ES-I3 (cell line): ENCODE results near the gene ELL.
"Not testable (repeated sequence)": the region's sequence is repeated elsewhere in the genome, so short reads cannot be mapped to it uniquely, and the experiment has no call there.

Source experiments
- H3K36me3 ChIP-seq: 2 replicates; pipeline ENCODE4 v1.6.1; 2013; ENCODE audit warnings: mild to moderate bottlenecking, low read length, control low read depth, moderate library complexity; ENCODE audit not compliant: insufficient read depth
- H3K4me1 ChIP-seq: 2 replicates; pipeline ENCODE4 v1.6.1; 2013; ENCODE audit warnings: mild to moderate bottlenecking, control low read depth, low read length; ENCODE audit not compliant: insufficient read depth
- H3K9ac ChIP-seq: 2 replicates; pipeline ENCODE4 v1.6.1; 2013; ENCODE audit warnings: low read depth, mild to moderate bottlenecking, low read length, moderate library complexity
- H3K9me3 ChIP-seq: 2 replicates; pipeline ENCODE4 v1.6.1; 2013; ENCODE audit warnings: mild to moderate bottlenecking, low read length, moderate library complexity; ENCODE audit not compliant: control insufficient read depth, insufficient read depth

ELL gene

DNA sequence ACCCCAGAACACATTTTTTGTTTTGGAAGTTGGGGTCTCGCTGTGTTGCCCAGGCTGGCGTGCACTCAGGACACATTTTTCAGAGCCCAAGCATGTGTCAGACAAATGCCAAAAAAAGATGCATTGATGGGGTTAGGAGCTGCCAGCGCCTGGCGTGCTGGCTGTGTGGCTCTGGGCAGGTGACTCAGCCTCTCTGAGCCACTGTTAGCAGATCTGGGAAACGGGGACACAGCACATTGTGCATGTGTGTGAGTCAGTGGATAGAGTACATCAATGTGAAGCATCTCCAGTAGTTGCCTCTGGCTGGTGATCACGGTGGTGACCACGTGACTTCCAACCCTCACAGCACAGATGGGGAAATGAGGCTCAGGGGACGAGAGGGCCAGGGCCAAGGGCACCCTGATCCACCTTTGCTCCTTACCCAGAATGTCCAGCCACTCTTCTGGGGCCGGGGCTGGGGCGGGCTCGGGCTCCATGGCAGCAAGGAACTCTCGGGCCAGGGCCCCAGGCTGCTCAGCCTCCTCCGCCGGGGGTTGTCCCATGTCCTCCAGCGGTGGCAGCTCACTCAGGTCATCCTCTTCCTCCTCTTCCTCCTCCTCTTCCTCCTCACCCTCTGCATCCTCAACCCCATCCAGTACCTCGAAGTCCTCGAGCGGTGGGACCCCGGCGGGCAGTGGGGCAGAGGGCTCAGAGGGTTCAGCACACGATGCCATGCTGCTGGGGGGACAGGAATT, 19.6 kb upstream of the ELL start:
- H3K9me3 ChIP-seq: no peaks in the 10 kb centered on the region
- H3K36me3 ChIP-seq: peaks cover 10% of the 10 kb centered on the region
- no peak overlapping the region for H3K9ac ChIP-seq
- 0 out of 2 replicates have a peak, but pooled peaks cover 5% of the 10 kb centered on the region for H3K4me1 ChIP-seq

DNA sequence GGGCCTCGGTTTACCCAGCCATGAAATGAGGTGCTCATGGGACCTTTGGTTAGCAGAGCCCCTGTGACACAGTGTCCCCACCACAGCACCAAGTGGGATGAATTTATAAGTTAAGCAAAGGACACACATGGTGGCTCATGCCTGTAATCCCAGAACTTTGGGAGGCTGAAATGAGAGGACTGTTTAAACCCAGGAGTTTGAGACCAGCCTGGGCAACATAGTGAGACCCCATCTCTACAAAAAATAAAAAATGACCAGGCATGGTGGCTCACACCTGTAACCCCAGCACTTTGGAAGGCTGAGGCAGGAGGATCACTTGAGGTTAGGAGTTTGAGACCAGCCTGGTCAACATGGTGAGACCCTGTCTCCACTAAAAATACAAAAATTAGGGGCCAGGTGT, 18.3 kb upstream of the ELL start:
- H3K36me3 ChIP-seq: peaks cover 15% of the 10 kb centered on the region
- H3K9me3 ChIP-seq, H3K9ac ChIP-seq, H3K4me1 ChIP-seq: not testable (repeated sequence)

DNA sequence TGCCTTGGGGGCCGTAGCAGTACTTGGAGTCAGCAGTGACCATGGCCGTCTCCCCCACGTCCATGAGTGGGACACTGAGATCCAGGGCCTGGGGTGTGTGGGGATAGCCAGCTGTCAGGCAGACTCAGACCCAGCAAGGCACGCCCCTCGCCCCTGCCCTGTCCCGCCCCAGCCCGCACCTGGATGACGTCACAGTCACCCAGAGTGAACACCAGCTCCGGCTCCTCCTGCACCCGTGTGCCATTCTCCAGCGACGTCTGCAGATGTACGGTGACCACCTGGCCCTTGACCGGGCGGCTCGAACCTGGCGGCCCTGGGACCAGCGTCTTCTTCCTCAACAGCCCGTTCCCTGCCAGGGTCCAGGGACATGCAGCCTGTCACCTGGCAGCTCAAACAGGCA, 17.5 kb upstream of the ELL start:
- H3K9me3 ChIP-seq: no peaks in the 10 kb centered on the region
- no peak overlapping the region for H3K9ac ChIP-seq
- peaks cover 15% of the 10 kb centered on the region for H3K36me3 ChIP-seq
- H3K4me1 ChIP-seq: 0 out of 2 replicates have a peak, but pooled peaks cover 3% of the 10 kb centered on the region

DNA sequence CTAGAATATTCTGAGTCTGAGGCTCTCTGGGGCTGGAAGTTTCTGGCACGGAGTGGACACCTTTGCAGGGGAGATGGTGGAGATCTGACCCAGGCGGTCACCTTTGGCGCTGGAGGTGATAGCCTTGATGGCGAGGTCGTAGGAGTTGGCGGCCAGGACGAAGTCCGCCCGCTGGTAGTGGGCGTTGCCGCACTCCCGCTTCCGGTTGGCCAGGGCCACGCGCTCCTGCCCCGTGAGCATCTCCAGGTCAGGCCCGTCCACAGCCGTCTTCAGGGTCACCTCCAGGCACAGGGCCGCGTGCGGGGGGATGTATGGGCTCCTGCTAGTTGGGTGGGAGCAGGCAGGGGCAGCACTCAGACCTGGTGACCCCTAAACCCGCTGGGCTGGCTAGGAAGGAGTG, 16.2 kb upstream of the ELL start:
- no peaks in the 10 kb centered on the region for H3K4me1 ChIP-seq
- H3K36me3 ChIP-seq: peaks cover 15% of the 10 kb centered on the region
- H3K9me3 ChIP-seq: no peaks in the 10 kb centered on the region
- no peak overlapping the region for H3K9ac ChIP-seq

DNA sequence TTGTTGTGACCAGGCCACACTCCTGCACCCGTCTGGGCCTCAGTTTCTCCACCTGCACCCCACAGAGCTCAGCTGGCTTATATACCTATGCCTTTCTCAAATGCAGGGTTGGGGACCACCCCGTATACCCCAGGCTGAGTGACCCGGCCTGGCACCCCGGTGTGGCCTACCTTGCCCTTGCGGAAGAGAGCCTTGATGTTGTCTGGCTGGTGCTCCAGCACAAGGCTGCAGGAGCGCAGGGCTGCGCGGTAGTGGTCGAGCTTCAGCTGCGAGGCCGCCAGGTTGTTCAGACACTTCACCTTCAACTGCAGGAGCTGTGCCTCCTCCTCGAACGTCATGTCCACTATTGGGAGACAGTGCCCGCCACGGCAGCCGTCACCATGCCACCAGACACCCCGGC, 15.6 kb upstream of the ELL start:
- H3K9ac ChIP-seq: no peak overlapping the region
- H3K4me1 ChIP-seq: no peaks in the 10 kb centered on the region
- H3K36me3 ChIP-seq: peaks cover 18% of the 10 kb centered on the region
- no peaks in the 10 kb centered on the region for H3K9me3 ChIP-seq

DNA sequence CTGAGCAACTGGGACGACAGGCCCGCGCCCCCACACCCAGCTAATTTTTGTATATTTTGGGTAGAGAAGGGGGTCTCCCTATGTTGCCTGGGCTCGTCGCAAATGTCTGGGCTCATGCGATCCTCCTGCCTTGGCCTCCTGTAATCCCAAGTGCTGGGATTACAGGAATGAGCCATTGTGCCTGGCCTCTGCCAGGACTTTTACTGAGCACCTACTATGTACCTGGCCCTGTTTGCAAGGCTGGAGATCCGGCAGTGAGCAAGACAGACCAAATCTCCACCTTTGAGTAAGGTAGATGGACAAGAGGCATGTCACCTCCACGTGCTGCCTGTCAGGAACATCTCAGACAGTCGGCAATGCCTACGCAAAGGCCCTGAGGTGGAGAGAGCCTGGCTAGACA, 14.6 kb upstream of the ELL start:
- Histone ChIP-seq H3K9ac (no peak overlapping the region), H3K4me1 (no peaks in the 10 kb centered on the region), H3K9me3 (no peaks in the 10 kb centered on the region), H3K36me3 (peaks cover 19% of the 10 kb centered on the region)

DNA sequence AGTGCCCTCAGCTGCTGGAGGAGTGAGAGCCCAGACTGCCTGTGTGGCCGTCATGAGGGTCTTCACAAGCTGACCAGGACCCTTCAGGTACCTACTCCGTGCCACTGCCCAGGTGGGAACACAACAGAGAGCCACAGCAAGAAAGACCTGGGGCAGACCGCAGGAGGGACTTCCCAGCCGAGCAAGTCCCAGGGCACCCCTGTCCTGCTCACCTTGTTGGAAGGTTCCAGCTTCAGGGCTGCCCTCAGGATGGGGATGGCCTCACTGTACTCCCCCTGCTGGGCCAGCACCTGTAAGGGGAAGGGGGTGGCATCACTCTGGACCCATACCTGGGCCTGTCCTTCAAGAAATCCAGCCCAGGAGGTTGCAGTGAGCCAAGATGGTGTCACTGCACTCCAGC, 11.2 kb upstream of the ELL start:
- no peaks in the 10 kb centered on the region for H3K4me1 ChIP-seq
- H3K9me3 ChIP-seq: no peaks in the 10 kb centered on the region
- no peak overlapping the region for H3K9ac ChIP-seq
- peaks cover 16% of the 10 kb centered on the region; the same call in 1 of the 2 replicates for H3K36me3 ChIP-seq

DNA sequence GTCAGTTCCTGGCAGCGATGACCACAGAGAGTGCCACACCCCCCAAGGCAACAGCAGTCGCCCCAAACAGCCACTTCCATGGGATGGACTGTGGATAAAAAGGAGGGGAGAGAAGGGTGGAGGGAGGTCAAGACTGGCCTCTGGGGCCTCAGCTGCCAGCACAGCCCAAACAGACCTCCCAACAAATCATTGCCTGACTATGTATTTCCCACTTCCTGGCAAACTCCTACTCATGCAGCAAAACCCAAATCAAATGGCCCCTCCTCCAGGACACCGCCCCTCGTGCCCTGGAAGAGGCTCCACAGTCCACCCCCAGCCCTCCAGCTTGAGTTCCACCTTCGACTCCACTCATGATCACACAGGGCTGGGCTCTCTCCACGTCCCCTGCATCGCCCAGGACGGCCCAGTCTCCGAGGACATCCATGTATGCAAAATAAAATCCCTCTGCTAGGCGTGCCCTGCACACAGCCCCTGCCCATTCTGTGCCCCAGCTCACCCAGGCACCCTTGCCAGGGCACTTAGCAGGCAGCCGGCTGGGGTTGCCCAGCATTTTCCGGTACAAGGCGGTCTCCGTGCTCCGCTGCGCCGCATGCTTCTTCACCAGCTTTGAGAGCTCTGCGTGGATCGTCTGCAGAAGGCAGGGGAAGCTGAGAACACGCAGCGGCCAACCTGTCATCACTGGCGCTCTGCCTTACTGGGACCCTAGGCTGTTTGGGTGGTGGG, 10.5 kb upstream of the ELL start:
- Histone ChIP-seq H3K4me1 (no peaks in the 10 kb centered on the region), H3K9ac (no peak overlapping the region), H3K36me3 (peaks cover 16% of the 10 kb centered on the region; the same call in 1 of the 2 replicates), H3K9me3 (no peaks in the 10 kb centered on the region)

DNA sequence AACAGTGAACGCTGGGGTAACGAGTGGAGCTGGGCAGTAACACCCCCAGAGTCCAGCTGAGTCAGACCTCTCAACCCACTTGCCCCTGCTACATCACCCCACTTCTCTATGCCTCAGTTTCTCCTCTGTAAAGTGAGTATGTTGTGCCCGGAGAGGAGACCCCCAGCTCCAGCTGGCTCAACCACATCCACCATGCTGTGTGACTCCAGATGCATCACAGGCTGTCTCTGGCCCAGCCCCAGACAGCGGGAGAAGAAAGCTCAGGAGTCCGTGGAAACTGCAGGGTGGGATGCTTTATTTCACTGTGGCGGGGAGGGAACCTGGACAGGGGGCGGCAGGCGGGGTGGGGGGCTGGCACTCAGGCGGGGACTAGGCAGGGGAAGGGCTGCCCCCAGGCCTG, 9.6 kb upstream of the ELL start:
- no peak overlapping the region for H3K9ac ChIP-seq
- H3K9me3 ChIP-seq: no peaks in the 10 kb centered on the region
- no peaks in the 10 kb centered on the region for H3K4me1 ChIP-seq
- peaks cover 13% of the 10 kb centered on the region; the same call in 1 of the 2 replicates for H3K36me3 ChIP-seq

DNA sequence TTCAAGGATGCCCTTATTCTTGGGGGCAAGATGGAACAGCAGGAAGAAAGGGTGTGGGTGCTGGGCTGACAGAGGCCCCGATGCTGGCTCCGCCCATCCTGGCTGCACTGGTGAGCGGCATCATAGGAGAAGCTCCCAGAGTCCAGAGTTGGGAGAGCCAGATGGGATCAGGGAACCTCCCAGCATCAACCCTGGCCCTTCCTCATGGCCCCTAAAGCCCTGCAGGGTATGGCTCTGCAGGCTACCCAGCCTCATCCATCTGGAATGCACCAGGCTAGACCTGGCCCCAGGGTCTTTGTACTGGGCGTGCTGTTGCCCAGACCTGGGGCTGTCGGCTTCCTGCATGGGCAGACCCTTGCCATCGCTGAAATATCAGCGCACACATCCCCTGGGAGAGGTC, 7.9 kb upstream of the ELL start:
- peaks cover 7% of the 10 kb centered on the region; the same call in 1 of the 2 replicates for H3K36me3 ChIP-seq

DNA sequence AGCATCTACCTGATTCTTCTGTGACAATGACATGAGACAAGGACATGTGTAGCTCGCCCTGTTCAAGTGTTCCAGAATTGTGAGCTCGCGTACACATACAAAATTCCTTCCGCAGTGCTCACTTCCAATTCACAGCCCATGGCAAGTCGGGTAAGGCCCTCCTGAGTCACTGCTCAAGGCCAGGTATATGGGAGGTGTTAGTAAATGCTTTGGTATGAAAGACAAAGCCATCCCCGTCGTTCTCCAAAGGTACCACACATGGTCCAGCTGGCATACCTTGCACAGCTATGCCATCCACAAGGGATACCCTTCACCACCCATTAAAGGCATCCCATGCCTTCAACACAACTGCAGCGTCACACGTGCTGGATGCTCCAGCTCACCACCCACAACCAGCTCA, 4.4 kb upstream of the ELL start:
- Histone ChIP-seq H3K9me3 (no peaks in the 10 kb centered on the region), H3K4me1 (no peaks in the 10 kb centered on the region), H3K9ac (no peak overlapping the region), H3K36me3 (peaks cover 2% of the 10 kb centered on the region; the same call in 1 of the 2 replicates)

More for the DNA sequence above, 7.9 kb upstream of the ELL start:
- Histone ChIP-seq H3K4me1 (no peaks in the 10 kb centered on the region), H3K9me3 (no peaks in the 10 kb centered on the region), H3K9ac (no peak overlapping the region)

DNA sequence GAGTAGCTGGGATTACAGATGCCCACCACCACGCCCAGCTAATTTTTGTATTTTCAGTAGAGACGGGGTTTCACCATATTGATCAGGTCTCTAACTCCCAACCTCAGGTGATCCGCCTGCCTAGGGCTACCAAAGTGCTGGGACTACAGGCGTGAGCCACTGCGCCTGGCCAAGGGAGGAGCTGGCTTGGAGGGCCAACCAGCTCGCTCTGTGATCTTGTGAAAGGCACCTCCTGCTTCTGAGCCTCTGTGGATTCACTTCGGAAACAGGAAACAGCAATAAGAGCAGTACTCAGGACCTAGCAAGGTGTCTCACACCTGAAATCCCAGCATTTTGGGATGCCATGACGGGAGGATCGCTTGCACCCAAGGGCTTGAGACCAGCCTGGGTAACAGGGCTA, 2.0 kb upstream of the ELL start:
- Histone ChIP-seq H3K36me3 (no peaks in the 10 kb centered on the region), H3K4me1 (peaks cover 3% of the 10 kb centered on the region; the same call in 1 of the 2 replicates), H3K9ac (no peak overlapping the region), H3K9me3 (no peaks in the 10 kb centered on the region)

DNA sequence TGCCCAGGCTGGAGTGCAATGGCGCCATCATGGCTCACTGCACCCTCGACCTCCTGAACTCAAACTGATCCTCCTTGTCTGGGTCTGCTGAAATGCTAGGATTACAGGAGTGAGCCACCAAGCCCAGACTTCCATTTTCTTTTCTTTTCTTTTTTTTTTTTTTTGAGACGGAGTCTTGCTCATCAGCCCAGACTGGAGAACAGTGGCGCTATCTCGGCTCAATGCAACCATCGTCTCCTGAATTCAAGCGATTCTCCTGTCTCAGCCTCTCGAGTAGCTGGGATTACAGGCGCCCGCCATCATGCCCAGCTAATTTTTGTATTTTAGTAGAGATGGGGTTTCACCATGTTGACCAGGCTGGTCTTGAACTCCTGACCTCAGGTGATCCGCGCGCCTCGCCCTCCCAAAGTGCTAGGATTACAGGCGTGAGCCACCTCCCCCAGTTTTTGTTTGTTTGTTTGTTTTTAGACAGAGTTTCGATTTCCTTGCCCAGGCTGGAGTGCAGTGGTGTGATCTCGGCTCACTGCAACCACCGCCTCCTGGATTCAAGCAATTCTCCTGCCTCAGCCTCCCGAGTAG, 1.1 kb upstream of the ELL start:
- H3K9ac ChIP-seq, H3K9me3 ChIP-seq, H3K4me1 ChIP-seq, H3K36me3 ChIP-seq: not testable (repeated sequence)

DNA sequence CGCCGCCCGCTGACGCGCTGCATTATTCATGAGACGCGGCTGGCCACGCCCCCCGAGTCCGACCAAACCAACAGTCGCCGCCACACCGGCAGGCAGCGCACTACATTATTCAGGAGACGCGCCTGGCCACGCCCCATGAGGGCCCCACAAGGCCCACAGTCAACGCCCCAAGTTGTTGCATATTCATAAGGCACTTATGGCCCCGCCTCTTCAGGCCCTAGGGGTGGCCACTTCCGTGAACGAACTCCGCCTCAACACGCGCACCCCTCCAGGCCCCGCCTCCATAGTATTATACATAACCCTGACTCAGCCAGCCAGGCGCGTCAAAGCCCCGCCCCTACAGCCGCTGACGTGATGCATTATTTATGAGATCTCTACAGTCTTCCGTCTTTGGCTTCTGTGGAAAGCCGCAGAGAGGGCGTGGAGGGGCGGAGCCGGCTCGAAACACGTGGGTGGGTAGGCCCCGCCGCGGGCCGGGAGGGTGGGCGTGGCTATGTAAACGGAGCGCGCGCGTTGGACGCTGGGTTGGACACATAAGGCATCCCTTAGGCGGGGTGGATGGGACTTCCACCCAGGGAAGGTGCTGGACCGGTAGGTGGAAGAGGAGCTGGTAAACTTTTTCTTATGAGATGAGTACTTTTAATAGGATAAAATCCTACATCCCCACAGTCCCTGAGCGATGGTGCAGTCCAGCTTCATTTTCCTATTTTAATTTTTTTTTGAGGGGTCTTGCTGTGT, 423 bp upstream of the ELL start:
- Histone ChIP-seq H3K36me3 (no peaks in the 10 kb centered on the region), H3K4me1 (peaks cover 3% of the 10 kb centered on the region; the same call in 1 of the 2 replicates), H3K9me3 (no peaks in the 10 kb centered on the region), H3K9ac (no peak overlapping the region; the same call in 1 of the 2 replicates)
